GM12878 (cell line): ENCODE measurements around the gene ATP6V1G2. TPM values are rescaled to one million over a fixed set of nuclear protein-coding genes. Genes with fewer than 3 reads are reported as not detected.

Source experiments
- ATAC-seq: fragments of 200-7000 bp; cut with Tn5 transposase; 3 replicates; pipeline ENCODE4 v1.9.1; 2020; ENCODE audit warnings: mild to moderate bottlenecking, moderate library complexity
- BruUV-seq: library from RNA; stranded (reverse); fragments of 400-500 nt; replicated peaks from 2 replicates; lab custom pipeline; 2021; lab: Mats Ljungman, UMichigan
- CTCF ChIA-PET: fragments of 300-600 bp; sonication (Branson Sonifier 250); formaldehyde crosslinking; extraction: SDS; loops from one replicate; lab custom pipeline; 2021; ENCODE audit warnings: inconsistent platforms; lab: Yijun Ruan, JAX
- POLR2A ChIA-PET: fragments of 350-600 bp; formaldehyde crosslinking; extraction: SDS; loops from one replicate; lab custom pipeline; 2021; ENCODE audit warnings: inconsistent platforms; lab: Charles Lee
- RAD21 ChIA-PET: fragments of 300-600 bp; sonication (Branson Sonifier 250); formaldehyde crosslinking; loops from one replicate; lab custom pipeline; 2023; ENCODE audit warnings: antibody characterized with exemption; ENCODE audit not compliant: unreplicated experiment; lab: Charles Lee
- SMC1A ChIA-PET: fragments of 300-600 bp; sonication (Branson Sonifier 250); formaldehyde crosslinking; loops from one replicate; lab custom pipeline; 2023; ENCODE audit not compliant: unreplicated experiment, uncharacterized antibody; lab: Charles Lee
- DNase-seq: peaks from one replicate; pipeline ENCODE4 v3.0.0-alpha.2; 2011; ENCODE audit warnings: low read depth, low spot score
- FAIRE-seq: peaks from 3 replicates; lab custom pipeline; 2011; peaks lifted over from hg19 to GRCh38; lab: Jason Lieb, UNC
- H2AFZ ChIP-seq: 2 replicates; pipeline ENCODE4 v1.6.0; 2011; ENCODE audit warnings: low read depth, low read length, control low read depth; ENCODE audit not compliant: control insufficient read depth
- H3K27ac ChIP-seq: 2 replicates; pipeline ENCODE4 v1.5.1; 2011; ENCODE audit warnings: control low read depth; ENCODE audit not compliant: control insufficient read depth, insufficient read depth
- H3K27me3 ChIP-seq, 2 experiments: replicated peaks in 1 of 2; 2 replicates each; pipeline versions ENCODE4 v1.6.0 to v1.6.1; 2011; ENCODE audit warnings: low read length in 1 of 2; ENCODE audit not compliant: control insufficient read depth in 2 of 2, insufficient read depth in 2 of 2
- H3K36me3 ChIP-seq, 2 experiments: 2 replicates each; pipeline ENCODE4 v1.5.1; 2011; ENCODE audit warnings: low read length in 1 of 2; ENCODE audit not compliant: control insufficient read depth in 2 of 2, insufficient read depth in 2 of 2
- H3K4me1 ChIP-seq: 2 replicates; pipeline ENCODE4 v1.6.1; 2011; ENCODE audit warnings: mild to moderate bottlenecking, low read length, moderate library complexity, mixed read lengths; ENCODE audit not compliant: control insufficient read depth, insufficient read depth
- H3K4me2 ChIP-seq: 2 replicates; pipeline ENCODE4 v1.6.0; 2011; ENCODE audit warnings: control low read depth; ENCODE audit not compliant: control insufficient read depth, insufficient read depth
- H3K4me3 ChIP-seq: fragments of 200-600 bp; sonication (generic); 2 replicates; pipeline ENCODE4 v1.5.1; 2016
- H3K79me2 ChIP-seq: 2 replicates; pipeline ENCODE4 v1.6.0; 2011; ENCODE audit warnings: low read length; ENCODE audit not compliant: control insufficient read depth, insufficient read depth
- H3K9ac ChIP-seq: 2 replicates; pipeline ENCODE4 v1.8.0; 2011; ENCODE audit warnings: low read length, control low read depth, mixed read lengths; ENCODE audit not compliant: control insufficient read depth, insufficient read depth
- H3K9me3 ChIP-seq: replicated peaks from 3 replicates; pipeline ENCODE4 v1.5.1; 2011; ENCODE audit warnings: mild to moderate bottlenecking, low read length; ENCODE audit not compliant: control insufficient read depth, insufficient read depth
- H4K20me1 ChIP-seq: 2 replicates; pipeline ENCODE4 v1.6.0; 2011; ENCODE audit not compliant: control insufficient read depth, insufficient read depth
- BCL3 ChIP-seq: IDR thresholded peaks from 2 replicates; pipeline ENCODE4 v1.6.1; 2011; ENCODE audit warnings: borderline replicate concordance, low read depth, mild to moderate bottlenecking, moderate library complexity, low read length; ENCODE audit not compliant: insufficient read depth, poor library complexity, severe bottlenecking
- CTCF ChIP-seq, 3 experiments: IDR thresholded peaks in 2 of 3; conservative IDR thresholded peaks in 1 of 3; 2 replicates each; pipeline ENCODE4 v1.5.1; 2011; ENCODE audit warnings: low read depth in 3 of 3, low read length in 3 of 3, mild to moderate bottlenecking in 3 of 3, control low read depth in 2 of 3, moderate library complexity in 2 of 3, inconsistent platforms in 1 of 3, mixed read lengths in 1 of 3; ENCODE audit not compliant: control insufficient read depth in 2 of 3, insufficient read depth in 1 of 3; ENCODE audit errors: extremely low read depth in 1 of 3
- PKNOX1 ChIP-seq: fragments of 450-650 bp; IDR thresholded peaks from 2 replicates; pipeline ENCODE4 v1.6.1; 2016; ENCODE audit warnings: mild to moderate bottlenecking
- RAD21 ChIP-seq: IDR thresholded peaks from 2 replicates; pipeline ENCODE4 v1.6.1; 2011; ENCODE audit warnings: mild to moderate bottlenecking, low read depth, low read length, moderate library complexity; ENCODE audit not compliant: insufficient read depth
- RELA ChIP-seq: fragments of 450-650 bp; IDR thresholded peaks from 2 replicates; pipeline ENCODE4 v1.8.0; 2014; ENCODE audit warnings: borderline replicate concordance; ENCODE audit not compliant: partially characterized antibody
- SMARCA5 ChIP-seq: fragments of 450-650 bp; IDR thresholded peaks from 2 replicates; pipeline ENCODE4 v1.6.1; 2017; ENCODE audit warnings: mild to moderate bottlenecking
- SUPT20H ChIP-seq: IDR thresholded peaks from 2 replicates; pipeline ENCODE4 v1.6.1; 2011; ENCODE audit warnings: low read depth, mild to moderate bottlenecking, low read length, moderate library complexity, borderline replicate concordance; ENCODE audit not compliant: control insufficient read depth
- TCF7 ChIP-seq: IDR thresholded peaks from 2 replicates; pipeline ENCODE4 v1.6.1; 2014; ENCODE audit warnings: antibody characterized with exemption, borderline replicate concordance
- WRNIP1 ChIP-seq: IDR thresholded peaks from 2 replicates; pipeline ENCODE4 v1.6.1; 2011; ENCODE audit warnings: low read depth, low read length, improper control_type of control experiment, borderline replicate concordance
- YY1 ChIP-seq: IDR thresholded peaks from 2 replicates; pipeline ENCODE4 v1.6.1; 2011; ENCODE audit warnings: low read depth, mild to moderate bottlenecking, low read length
- ZNF24 ChIP-seq: fragments of 450-650 bp; IDR thresholded peaks from 2 replicates; pipeline ENCODE4 v1.6.1; 2017; ENCODE audit warnings: antibody characterized with exemption, mild to moderate bottlenecking
- WGBS: methylation state at CpG from one replicate; pipeline ENCODE4 v1.1.6; 2016; ENCODE audit warnings: low lambda C conversion rate; ENCODE audit not compliant: insufficient replicate concordance, insufficient coverage; ENCODE audit errors: missing lambda C conversion rate; 5-methylcytosine and 5-hydroxymethylcytosine counted together
- in situ Hi-C: fragments of 300-500 bp; cut with MboI; formaldehyde crosslinking; loops from 9 replicates; pipeline ENCODE4 v1.14.3; 2018; ENCODE audit warnings: mixed read lengths
- intact Hi-C: fragments of 100-400 bp; cut with micrococcal nuclease; formaldehyde crosslinking; loops from one replicate; pipeline ENCODE4 v1.14.2; 2022; ENCODE audit not compliant: unreplicated experiment
- polyA plus RNA-seq, 11 experiments: library from polyadenylated mRNA; depleted of rRNA in 4 of 11; unstranded in 6 of 11; stranded (reverse) in 5 of 11; fragments of >200 nt; fragmentation: Nextera tagmentation in 4 of 11; fragmentation: Illumina TruSeq in 1 of 11; extraction: Ambion mirVana in 4 of 11; extraction: Trizol in 1 of 11; gene quantifications; 1 replicate in 1 of 11; 2 replicates in 10 of 11; pipeline versions ENCODE4 v1.2.1 to v1.2.3, GENCODE V29; 2011 to 2016; ENCODE audit warnings: inconsistent platforms in 2 of 11, missing spikeins in 2 of 11, low read depth in 1 of 11
- total RNA-seq, 4 experiments: library from RNA; depleted of rRNA in 3 of 4; stranded (reverse); fragments of >200 nt in 3 of 4; fragmentation: Illumina TruSeq in 1 of 4; extraction: Trizol in 1 of 4; gene quantifications; 2 replicates each; pipeline versions ENCODE4 v1.2.1 to v1.2.3, GENCODE V29; 2013 to 2021

Gene ATP6V1G2
- total and polyA plus RNA-seq, 10 of the 15 experiments (the other 5 are each of a cell fraction or from before 2014, with no cell fraction given): 0.45 to 8.9 (median 2.8) TPM

DNA sequence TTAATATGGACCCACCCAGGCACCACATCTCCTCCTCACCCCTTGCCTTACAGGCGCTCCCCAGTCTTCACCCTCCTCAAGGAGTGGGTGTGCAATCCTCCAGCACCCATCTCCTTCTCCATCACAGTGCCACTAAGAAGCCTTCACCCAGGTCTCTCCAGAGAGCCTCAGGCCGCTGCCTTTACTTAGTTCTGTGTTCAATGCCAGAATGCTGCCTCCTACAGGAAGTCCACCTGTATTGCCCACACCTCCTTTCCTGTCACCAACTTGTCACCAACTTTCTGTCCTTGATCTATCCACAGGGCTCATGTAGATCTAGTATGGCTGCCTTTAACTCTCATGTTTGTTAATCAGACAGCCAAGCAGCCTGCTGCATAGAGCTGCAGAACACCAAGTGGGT, 39.1 kb upstream of the ATP6V1G2 start:
- H3K79me2 ChIP-seq: peaks cover 25% of the 10 kb centered on the region
- peak; percentile 34 for ATAC-seq
- no peak for FAIRE-seq

More for the DNA sequence above, 39.1 kb upstream of the ATP6V1G2 start:
- ChIA-PET CTCF (interaction anchor here (1.3 to 31.0 kb wide), 5 partner anchors 5 to 91 kb away, joined by 3 to 2098 read pairs (median 789); partner anchors contain the start of genes ATP6V1G2, DDX39B, LST1 and LTA), SMC1A (interaction anchor here (0.8 to 45.5 kb wide), 6 partner anchors 10 to 153 kb away, joined by 3 to 1989 read pairs (median 30); partner anchors contain the start of genes ATP6V1G2, DDX39B, LTA and NCR3), RAD21 (interaction anchor here (1.8 to 17.5 kb wide), 5 partner anchors 10 to 93 kb away, joined by 5 to 620 read pairs (median 53); partner anchors contain the start of genes ATP6V1G2, LTA, NCR3 and NFKBIL1), POLR2A (interaction anchor here (0.6 to 17.1 kb wide), 6 partner anchors 10 to 91 kb away, joined by 3 to 282 read pairs (median 90); partner anchors contain the start of genes ATP6V1G2, LTA, NCR3 and NFKBIL1)
- BruUV-seq: no TSS peak
- TF ChIP-seq RAD21: peak; percentile 53
- TF ChIP-seq PKNOX1: peak; percentile 58
- TF ChIP-seq RELA: no peak
- TF ChIP-seq SUPT20H: no peak
- 0 out of 2 replicates have a peak, but pooled peaks have one; percentile 41 for TF ChIP-seq WRNIP1
- TF ChIP-seq TCF7: no peak
- TF ChIP-seq YY1: 0 out of 2 replicates have a peak, but pooled peaks have one; percentile 22
- peak; percentile 36; the same call in 1 of the 2 replicates for TF ChIP-seq SMARCA5
- TF ChIP-seq BCL3: no peak
- TF ChIP-seq CTCF (IDR thresholded peaks at IDR 0.05 in 2 of 3, conservative IDR thresholded peaks at IDR 0.05 in 1 of 3; ENCODE audit: control insufficient read depth in 2 of 3, extremely low read depth in 1 of 3, insufficient read depth in 1 of 3, low read depth in 3 of 3, low read length in 3 of 3): peak; percentile 39 to 76 (median 67)
- TF ChIP-seq ZNF24: no peak
- Histone ChIP-seq H3K36me3 (no peaks in the 10 kb centered on the region; a peak in 1 of 4 replicates), H4K20me1 (no peaks in the 10 kb centered on the region), H3K9ac (0 out of 2 replicates have a peak overlapping the region, but pooled peaks have one; percentile 51), H2AFZ (no peak overlapping the region; the same call in 1 of the 2 replicates), H3K9me3 (no peaks in the 10 kb centered on the region), H3K4me2 (peak overlapping the region; percentile 60), H3K4me1 (peaks cover 46% of the 10 kb centered on the region), H3K27me3 (no peaks in the 10 kb centered on the region), H3K27ac (peak overlapping the region; percentile 75), H3K4me3 (no peak overlapping the region)
- intact Hi-C loops (no loop called here), in situ Hi-C loops (no loop called here)
- WGBS: 42% methylated on average over 2 of the region's 2 CpGs
- no peak for DNase-seq
